GM21619 (cell line): ENCODE measurements around the gene EDEM2.
A peak's percentile ranks its signal among the peaks of the same experiment; 100 is the strongest.
"Not testable (repeated sequence)": the region's sequence is repeated elsewhere in the genome, so short reads cannot be mapped to it uniquely, and the experiment has no call there.

Source experiments
- ATAC-seq: cut with Tn5 transposase; IDR thresholded peaks from one replicate; pipeline ENCODE4 v1.9.1; 2021; ENCODE audit not compliant: unreplicated experiment

The EDEM2 gene

DNA sequence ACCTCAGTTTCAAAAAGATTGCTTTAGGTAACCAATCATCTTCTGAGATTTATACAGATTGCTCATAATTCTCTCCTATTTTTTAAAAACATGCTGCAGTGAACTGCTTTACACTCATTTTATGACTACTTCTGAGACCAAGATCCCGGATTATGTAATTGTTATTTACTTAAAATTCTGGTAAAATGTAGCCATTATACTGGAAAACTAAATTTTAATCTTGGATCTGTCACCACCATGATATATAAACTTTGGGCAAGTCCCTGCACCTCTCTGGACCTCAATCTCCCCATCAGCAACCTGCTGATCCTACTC lies 24.3 kb upstream of the EDEM2 start:
- ATAC-seq = no peak

DNA sequence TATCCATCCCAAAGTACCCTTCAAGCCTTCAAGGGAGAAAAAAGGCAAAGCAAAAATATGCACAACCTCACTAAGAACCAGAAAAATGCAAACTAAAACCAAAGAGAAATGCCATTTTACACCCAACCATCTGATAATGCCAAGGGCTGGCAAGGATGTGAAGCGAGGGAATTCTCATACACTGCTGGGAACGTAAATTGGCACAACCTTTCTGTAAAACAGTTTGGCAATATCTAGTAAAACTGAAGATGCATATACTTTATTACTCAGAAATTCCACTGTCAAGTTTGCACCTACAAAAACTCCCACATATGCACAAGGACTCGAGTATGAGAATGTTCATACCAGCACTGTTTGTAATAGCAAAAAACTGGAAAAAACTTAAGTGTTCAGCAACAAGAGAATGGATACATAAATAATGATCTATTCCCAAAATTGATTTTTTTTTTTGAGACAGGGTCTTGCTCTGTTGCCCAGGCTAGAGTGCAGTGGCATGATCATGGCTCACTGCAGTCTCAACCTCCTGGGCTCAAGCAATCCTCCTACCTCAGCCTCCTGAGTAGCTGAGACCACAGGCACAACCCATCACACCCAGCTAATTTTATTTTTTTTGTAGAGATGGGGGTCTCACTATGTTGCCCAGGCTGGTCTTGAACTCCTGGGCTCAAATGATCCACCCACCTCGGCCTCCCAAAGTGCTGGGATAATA lies 21.7 kb upstream of the EDEM2 start:
- not testable (repeated sequence) for ATAC-seq

DNA sequence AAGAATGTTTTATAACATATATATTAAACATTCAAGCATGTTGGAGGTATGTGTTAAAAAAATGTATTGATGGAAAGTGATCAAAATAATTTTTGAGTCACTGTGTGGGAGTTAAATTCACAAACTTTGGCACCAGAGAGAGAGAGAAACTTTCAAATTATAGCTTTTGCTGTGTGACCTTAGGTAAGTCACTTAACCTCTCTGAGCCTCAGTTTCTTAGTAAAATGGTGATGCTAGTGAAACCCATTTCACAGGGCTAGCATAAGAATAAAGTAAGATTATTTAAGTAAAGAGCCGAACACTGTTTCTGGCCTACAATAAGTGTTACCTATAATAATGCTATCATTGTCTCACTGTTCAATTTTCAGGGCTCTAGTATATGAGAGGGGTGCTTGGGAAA lies 20.7 kb upstream of the EDEM2 start:
- ATAC-seq = no peak

DNA sequence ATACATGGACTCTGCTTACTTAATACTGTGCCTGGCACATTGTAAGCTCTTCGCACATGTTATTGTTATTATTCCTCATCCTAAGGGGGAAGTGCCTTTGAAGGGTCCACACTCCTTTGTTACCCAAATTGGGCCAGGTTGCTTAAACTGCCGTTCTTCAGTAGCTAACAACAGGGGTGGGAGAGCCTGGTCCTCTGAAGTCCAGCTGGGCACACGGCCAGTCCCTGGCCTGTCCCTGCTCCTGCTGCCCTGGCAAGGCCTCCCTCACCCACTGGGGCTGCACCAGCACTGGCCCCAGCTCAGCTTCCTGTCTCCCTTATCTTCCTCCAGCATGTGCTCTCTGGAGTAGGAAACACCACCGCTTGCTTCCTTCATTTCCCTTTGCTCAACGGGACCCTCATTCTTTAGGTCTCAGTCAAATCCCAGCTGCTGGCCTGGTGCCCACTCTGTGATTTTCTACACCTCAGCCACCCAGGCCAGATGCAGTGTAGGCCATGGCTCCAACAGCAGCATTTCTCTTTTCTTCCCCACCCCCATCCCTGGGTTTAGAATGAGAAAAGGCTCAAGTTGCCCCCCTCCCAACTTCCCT lies 19.2 kb upstream of the EDEM2 start:
- ATAC-seq = no peak

DNA sequence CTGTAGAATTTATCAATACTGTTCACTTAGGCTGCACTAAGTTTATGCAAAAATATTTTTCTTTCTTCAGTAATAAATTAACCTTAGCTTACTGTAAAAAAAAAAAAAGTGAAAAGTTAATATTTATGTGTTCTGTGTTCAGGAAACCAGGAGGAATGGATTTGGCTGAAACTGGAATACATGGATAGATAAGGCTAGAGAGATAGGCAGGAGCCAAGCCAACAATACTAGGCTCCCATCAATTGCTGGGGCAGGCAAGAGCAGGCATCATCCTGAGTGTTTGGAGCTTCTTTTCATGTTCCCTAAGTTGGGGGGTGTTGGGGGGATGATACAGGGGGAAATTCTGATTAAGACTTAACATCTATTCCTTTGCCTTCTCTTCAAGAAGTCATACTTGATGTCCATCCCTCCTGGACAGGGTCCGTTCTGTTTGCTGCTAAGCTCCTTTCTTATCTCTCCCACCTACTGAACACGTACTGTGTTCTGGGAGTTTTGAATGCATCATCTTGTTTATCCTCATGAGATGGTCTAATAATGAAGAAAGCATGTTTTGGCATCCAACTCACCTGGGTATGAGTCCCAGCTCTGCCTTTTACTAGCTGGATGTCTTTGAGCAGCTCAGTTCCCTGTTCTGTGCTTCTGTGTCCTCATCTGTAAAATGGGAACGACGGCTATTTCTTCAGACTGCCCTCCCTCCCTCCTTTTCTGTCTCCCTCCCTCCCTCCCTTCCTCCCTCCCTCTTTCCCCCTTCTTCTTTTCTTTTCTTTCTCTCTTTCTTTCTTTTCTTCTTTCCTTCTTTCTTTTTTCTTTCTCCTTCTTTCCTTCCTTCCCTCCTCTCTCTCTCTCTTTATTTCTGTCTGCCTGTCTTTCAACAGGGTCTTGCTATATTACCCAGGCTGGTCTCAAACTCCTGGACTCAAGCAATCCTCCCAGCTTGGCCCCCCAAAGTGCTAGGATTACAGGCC lies 18.4 kb upstream of the EDEM2 start:
- no peak for ATAC-seq

DNA sequence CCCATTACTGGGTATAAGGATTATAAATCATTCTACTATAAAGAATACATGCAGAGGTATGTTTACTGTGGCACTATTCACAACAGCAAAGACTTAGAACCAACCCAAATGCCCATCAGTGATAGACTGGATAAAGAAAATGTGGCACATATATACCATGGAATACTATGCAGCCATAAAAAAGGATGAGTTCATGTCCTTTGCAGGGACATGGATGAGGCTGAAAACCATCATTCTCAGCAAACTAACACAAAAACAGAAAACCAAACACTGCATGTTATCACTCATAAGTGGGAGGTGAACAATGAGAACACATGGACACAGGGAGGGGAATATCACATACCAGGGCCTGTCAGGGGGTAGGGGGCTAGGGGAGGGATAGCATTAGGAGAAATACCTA lies 17.4 kb upstream of the EDEM2 start:
- not testable (repeated sequence) for ATAC-seq

DNA sequence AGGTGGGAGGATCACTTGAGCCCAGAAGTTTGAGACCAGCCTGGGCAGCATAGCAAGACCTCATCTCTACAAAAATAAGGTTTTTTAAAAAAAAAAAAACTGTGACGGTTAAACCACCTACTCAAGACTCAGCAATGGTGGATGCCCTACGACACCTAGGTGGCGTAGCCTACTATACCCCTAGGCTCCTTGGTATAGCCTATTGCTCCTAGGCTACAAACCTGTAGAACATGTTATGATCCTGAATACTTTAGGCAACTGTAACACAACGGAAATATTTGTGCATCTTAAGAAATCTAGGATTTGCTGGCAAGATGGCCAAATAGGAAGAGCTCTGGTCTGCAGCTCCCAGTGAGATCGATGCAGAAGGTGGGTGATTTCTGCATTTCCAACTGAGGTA lies 13.2 kb upstream of the EDEM2 start:
- not testable (repeated sequence) for ATAC-seq

DNA sequence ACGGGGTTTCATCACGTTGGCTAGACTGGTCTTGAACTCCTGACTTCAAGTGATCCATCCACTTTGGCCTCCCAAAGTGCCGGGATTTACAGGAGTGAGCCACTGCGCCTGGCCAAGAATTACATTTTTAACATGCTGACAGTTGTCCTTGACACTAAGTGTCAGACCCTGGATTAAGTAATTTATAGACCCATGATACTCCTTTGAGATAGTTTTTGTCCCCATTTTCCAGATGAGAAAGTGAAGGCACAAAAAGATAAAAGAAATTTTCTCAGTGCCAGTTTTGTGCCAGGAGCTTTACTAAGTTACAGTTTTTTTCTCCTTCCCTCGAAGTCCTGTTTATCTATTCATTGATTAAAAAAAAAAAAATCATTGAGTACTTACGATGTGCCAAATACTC lies 9.8 kb upstream of the EDEM2 start:
- ATAC-seq = no peak

DNA sequence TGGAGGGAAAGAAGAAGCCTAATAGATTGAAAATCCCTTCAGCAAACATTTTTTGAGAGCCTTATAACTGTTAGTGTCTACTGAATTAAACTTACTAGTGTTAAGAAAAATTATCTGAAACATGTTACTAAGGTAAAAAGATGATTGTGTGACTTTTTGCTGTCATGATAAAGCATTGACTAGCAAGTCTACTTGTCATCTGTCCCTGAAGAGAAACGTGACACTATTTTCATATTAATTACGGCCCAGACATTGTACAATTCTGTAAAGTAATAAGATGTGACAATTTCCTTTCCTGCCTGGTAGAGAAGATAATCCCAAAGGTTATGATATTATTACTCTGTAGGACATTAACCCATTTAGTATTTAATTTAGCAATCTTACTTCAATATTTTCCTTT lies 8.8 kb upstream of the EDEM2 start:
- ATAC-seq = no peak

DNA sequence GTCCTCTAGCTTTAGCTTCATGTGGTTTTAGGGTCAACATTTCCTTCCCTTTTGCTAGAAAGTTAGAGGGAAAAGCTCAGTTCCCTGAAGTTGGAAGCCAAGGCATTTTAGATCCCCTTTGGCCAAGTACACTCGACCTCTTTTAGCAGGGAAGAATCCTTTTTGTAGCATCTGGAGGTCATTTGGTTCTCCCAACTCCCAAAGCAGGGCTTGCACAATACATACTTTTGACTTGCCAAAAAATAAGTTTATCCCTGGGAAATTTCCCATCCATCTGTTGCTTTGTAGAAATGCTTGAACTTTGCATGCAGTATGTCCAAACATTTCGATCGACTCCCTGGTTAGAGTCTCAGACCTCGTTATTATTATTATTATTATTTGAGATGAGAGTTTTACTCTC lies 4.6 kb upstream of the EDEM2 start:
- ATAC-seq = no peak

DNA sequence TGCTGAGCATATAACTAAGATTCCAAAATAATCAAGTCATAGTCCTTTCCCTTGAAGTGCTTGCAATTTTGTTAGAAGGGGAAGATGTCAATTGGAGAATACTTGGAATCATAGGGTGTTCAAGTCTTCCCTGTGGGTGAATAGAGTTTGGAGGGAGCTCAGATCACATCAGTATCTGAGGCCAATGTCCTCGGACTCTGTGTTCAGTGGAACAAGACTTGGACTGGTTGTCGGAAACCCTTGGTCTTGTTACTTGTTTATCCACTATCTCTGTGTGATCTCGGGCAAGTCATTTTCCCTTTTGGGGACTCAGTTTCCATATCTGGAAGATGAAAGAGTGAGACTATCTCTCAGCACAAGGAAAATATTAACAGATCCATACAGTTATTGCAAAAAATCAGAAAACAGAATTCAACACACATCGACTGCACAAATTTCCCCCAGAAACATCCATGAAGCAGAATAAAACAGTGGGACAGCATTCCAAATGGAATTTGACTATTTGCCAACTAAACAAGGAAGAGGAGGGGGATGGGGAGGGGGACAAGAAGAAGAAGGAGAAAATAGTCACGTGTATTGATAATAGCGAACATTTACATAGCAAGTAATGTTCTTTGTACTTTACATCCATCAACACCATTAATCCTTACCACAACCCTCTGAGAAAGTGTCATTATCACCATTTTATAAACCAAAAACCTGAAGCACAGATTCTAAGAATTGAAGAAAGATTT lies 3.9 kb upstream of the EDEM2 start:
- ATAC-seq = no peak

DNA sequence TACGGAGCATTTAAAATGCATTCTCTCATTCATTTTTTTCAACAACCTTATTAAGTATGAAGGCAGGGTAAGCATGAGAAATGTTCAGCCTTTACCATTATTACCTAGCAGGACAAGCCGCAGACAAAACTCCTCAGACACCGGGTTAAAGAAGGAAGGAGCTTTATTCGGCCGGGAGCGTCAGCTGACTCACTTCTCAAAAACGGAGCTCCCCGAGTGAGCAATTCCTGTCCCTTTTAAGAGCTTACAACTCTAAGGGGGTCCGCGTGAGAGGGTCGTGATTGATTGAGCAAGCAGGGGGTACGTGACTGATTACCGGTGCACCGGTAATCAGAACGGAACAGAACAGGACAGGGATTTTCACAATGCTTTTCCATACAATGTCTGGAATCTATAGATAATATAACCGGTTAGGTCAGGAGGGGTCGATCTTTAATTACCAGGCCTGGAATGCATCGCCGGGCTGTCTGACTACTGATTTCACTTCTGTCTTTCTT lies 487 bp upstream of the EDEM2 start:
- ATAC-seq = peak; percentile 7

DNA sequence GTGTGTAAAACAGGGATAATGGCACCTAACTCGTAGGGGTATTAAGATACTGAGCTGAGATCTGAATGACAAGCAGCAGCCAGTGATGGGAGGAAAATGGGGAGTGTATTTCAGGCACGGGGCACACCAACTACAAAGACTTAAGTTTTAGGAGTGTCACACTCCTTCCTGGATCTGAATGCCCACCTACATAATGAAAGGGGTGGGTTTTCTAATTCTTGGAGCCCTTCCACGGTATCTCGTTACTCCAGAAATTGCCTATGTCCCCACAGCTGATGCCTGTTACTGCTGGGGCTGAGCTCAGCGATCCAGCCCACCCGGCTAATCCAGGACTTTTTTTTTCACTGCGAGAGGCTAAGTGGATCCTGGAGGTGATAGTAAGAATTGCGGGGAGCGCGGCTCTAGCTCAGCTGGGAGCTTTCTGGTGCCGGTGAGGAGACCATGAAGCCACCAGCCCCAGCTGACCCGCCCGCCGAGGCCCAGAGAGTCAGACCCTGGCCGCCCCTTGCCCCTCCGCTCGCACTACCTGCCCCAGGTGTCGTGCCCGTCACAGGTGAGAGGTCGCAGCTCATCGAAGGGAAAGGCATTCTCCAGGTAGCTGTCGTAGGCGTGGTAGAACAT lies 727 bp downstream of the EDEM2 start:
- ATAC-seq = no peak

DNA sequence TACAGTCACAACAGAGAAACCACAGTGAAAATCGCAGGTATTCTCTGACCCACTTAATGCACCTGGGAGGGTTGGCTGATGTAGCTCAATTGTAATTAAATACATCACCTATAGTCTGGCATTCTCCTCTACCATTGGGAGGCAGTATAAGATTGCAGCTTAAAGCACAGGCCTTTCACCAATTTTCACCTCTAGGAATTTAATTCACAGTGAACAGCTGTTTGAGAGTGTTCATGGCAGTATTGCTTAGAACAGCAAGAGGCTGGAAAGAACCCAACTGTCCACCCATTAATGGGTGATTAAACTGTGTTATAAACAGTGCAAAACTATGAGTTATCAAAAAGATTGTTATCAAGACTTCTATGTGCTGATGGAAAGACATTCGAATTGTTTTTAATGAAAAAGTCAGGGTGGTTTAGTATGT lies 2.0 kb downstream of the EDEM2 start:
- ATAC-seq = no peak

DNA sequence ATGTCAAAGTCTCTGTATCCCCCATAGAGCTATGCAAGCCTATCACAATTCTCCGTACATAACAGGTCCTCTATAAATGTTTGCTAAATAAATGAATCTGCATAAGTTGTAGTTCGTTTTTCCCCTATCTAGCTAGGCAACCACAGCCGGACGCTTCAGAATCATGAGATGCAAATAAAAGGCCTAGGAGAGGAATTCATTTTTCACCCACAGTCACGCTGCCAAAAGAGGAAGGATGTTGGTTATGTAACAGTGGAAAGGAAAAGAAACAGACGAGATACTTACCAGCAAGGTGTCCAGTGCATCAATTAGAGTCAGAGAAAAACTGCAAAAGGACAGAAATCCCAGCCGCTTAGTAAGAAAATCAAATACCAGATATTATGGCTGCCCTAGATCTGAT lies 2.4 kb downstream of the EDEM2 start:
- no peak for ATAC-seq

DNA sequence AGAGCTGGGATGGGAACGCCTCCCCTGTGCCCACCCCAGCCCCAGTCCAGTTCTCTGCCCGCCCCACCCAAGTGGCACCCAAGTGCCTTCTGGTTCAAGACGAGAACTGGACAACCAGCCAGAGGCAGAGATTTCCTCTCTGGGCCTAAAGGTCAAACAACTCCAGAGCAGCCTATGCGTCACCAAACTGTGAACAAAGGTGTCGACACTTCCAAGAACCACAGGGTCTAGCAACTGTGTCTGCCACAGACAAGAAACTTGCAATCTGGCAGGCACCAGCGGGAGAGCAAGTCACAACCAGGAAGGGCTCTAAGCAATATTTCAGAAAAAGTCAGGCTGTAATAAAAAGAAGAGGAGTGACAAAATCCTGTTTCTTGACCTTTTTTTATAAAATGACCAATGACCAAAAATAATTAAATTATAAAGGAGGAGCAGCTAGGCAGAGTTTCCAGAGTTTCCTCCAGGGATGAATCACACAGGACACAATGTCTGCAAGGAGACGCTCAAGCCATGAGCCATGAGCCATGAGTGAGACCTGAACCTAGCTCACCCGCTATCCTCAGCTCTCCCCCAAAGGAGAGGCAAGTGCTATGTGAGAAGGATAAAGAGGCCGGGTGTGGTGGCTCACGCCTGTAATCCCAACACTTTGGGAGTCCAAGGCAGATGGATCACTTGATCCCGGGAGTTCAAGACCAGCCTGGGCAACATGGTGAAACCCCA lies 11.1 kb downstream of the EDEM2 start:
- ATAC-seq = no peak

DNA sequence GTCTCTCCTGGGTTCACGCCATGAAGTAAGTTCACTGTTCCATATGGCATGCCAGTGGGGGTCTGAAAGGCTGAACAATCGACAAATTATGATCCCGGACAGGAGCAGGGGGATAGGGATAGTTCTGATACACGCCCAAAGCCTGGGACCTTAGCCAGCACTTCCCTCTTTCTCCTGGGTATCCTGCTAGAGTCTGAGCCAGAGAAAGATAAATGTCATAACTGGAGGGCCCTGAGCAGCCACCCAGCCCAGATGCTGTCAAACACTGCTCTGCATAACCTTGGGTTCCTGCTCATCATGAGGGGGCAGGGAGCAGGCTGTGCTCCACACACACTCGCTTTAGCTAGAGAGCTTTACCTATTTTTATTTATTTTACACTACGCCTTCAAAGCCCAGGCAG lies 12.3 kb downstream of the EDEM2 start:
- ATAC-seq = no peak

DNA sequence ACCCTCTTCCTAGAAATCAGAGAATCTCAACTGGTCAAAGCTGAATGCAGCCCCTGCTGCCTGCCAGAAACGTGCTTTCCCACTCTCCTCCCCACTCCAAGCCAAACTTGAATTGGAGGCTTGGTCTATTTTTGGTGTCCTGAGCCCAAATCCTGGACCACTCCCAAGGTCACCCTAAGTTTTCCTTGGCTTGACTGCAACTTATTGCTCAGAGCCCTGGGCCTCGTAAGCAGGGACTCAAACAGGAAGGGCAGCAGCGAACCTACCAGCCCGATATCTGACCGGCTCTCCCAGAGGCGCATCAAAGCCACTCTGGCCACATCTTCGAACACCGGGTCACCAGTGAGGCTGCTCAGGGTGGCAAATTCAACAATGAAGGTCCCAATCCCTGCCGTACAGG lies 12.7 kb downstream of the EDEM2 start:
- no peak for ATAC-seq

DNA sequence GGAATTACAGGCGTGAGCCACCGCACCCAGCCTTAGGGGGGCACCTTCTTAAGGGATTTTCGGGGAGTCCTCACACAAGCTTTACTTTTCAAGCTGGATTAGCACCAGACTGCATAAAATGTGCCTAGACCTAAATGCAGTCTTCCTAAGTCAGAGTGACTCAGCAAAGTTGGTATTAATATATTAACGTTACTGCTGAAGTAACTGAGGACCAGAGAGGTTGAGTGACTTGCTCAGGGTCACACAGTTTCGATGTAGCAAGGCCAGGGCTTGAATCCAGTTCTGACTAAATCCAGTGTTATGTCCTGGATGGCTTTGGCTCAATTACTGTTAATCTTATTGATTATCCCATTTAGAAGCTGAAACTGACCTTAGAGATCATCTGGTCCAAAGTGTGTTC lies 13.4 kb downstream of the EDEM2 start:
- no peak for ATAC-seq

DNA sequence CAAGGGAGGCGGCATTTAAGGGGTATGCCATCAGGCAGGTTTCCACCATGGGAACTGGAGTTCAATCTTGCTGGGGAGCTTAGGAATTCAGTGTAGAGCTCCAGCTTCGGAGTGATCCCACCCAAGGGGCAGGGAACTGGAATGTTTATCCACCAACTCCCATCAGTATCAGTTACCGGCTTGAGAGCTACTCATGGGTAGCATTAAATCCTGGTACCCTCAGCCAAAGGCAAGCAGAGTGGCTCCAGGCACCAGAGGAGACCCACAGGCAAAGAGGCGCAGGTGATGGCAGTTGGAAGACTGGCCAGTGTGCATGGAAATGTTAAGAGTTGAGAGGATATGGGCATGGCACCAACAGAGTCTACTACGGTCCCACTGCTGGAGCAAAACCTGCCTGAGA lies 14.1 kb downstream of the EDEM2 start:
- ATAC-seq = no peak
